NCI-H510A (cell line): Measurements from ENCODE around the gene SSBP2.
A peak's percentile ranks its signal among the peaks of the same experiment; 100 is the strongest.
"Not testable (repeated sequence)": the region's sequence is repeated elsewhere in the genome, so short reads cannot be mapped to it uniquely, and the experiment has no call there.

Source experiments
- DNase-seq: peaks from one replicate; lab custom pipeline; 2025; lab: John Stamatoyannopoulos, UW

The SSBP2 gene

DNA sequence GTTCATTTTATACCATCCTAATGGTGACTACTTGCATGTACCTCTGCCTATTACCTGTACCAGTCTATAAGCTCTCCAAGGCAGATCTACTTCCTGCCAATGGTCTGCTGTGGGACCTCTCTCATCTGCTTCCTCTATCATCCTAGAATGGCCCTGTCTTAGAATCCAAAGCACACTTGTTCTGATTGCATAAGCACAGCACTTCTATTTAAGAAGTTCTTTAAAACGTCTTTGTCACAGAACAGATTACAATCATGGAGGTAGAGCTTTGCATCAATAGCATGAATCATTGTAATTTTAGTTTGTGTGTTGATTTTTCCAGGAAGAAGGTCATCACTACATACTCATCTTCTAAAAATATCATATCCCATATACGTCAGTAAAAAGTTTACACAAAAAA is 225.2 kb downstream of the SSBP2 start:
- DNase-seq = no peak

- DNase-seq = no peak
Measured at GRCh38 chr5:81524015-81524414, 226.9 kb downstream of the SSBP2 start.

DNA sequence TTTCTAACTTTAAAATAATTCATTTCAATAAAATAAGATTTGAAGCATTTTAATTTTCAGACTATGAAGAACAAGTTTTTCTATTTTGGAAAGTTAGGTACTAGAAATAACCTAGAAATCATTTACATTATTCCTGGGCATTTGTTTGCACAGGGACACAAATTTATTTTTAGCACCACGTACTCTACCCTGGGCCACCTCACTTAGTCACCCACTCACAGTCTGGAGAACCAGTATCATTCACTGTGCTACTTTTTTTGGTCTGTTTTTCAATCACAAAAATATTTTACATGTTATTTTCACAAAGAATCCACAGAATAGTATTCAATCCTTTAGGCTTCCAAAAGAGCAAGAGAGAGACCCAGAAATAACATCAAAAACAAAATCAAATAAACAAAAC is 228.3 kb downstream of the SSBP2 start:
- no peak for DNase-seq

DNA sequence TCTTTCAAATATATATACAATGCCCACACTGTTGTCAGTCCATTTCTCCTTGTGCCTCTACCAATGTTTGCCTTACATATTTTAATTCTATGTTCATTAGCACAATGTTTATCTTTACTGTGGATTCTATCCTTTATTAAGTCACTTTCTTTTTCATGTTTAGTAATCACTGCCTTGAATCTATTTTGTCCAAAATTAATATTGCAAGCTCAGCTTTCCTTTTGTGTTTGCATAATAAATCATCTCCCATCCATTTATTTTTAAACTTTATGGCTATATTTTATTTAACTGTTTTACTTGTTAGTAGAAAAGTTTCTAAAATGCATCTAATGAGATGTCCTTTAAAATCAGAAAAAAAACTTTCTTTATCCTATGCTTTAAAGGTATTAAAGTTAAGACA is 230.1 kb downstream of the SSBP2 start:
- no peak for DNase-seq

DNA sequence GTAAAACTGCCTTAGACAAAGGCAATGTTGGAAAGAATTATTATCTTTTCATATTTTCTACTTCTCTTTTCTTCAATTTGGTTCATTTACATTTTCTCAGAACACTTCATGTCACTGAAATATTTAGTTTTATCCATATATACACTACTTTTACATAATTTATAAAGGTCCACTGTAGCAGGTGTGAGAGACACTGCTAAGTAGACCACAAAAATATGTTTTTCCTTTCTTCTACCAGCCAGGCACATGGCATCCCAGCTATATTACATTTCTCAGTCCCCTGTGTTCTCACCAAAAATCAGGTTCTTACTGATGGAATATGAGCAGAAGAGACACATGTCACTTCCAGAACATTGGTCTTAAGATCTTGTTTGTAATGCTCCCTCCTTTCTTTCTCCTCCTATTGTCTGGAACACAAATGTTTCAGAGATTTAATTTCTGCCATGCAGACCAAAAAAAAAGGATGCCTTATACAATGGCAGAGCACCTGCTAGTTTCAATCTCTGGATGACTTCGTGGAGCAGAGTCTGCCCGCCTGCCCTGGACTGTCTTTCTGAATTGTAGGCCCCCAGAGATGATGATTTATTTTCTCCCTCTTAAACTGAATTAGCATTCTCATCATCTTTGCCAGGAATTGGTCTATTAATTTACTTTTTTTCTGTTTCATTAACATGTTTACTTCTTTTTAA is 231.5 kb downstream of the SSBP2 start:
- DNase-seq = no peak

GRCh38 chr5:81517462-81517861 is 233.4 kb downstream of the SSBP2 start:
- no peak for DNase-seq

GRCh38 chr5:81516091-81516490 is 234.8 kb downstream of the SSBP2 start:
- no peak for DNase-seq

- DNase-seq = no peak
Measured at GRCh38 chr5:81513982-81514381, 236.9 kb downstream of the SSBP2 start.

DNA sequence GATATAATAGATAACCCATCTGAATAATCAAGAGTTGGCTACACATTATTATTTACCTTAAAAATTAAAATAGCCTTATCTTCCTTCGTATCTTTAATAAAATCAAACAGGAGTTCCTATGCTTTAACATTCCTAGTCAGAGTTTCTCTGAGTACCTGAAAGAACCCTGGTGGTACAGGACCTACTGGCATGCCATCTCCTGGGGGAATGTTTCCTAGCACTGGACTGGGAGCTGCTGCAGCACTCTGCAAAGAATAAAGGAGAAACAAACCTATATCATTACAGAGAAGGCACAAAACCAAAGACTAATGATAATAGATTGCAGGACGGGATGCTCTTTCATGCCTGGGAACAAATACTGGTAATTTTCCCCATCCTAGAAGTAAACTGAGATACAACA is 237.4 kb downstream of the SSBP2 start:
- DNase-seq = no peak

DNA sequence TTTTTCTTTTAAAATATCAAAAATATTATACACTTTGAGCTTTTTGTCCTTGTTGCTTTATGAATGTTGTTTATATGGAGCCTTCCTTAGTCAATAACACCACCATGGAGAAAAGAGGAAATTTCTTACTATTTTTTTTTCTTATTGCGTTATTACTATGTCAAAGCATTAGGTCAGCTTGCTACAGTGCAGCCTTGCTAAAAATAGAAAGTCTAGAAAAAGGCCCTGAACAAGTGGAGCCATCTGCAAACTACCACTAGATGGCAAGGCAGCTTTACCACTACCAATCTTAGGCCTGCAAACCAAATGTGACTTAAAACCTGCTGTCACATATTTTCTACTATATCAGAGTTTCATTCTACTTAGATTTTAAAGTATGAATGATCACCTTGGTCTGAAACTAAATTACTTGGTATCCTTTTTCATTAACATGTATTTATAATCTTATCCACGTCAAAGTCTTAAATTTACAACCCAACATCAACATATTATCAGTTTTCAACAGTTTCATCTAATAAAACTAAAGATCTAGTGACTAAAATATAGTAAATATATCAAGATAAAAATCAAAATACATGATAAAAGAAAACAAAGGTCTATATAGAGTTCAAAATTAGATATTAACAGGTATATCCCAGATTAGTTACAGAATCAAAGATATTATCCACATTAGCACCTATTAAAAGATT is 243.9 kb downstream of the SSBP2 start:
- peak; percentile 2 for DNase-seq

DNA sequence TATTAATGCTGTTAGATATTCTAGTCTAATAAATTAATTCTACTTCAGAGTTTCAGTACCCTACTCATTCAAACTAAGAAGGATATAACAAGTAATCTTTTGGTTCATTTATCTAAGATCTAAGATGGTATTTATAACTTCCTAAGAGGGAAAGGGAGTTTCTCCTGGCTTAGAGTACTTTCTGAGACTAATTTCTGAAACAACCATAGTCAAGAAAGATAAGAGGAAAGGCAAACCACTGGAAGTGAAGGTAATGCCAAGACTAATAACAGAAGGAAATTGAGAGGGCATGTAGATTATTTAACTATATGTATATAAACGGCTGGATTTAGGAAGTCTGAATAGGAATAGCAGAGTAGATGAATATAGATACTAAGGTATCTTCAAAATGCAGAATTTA is 244.5 kb downstream of the SSBP2 start:
- DNase-seq = no peak

GRCh38 chr5:81505672-81506071 is 245.2 kb downstream of the SSBP2 start:
- no peak for DNase-seq

DNA sequence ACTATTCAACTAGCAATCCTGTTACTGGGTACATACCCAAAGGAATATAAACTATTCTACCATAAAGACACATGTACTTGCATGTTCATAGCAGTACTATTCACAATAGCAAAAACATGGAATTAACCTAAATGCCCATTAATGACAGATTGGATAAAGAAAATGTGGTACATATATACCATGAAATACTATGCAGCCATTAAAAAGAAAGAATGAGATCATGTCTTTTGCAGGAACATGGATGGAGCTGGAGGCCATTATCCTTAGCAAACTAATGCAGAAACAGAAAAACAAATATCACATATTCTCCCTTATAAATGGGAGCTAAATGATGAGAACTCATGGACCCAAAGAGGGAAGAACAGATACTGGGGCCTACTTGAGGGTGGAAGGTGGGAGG is 247.3 kb downstream of the SSBP2 start:
- DNase-seq = not testable (repeated sequence)

DNA sequence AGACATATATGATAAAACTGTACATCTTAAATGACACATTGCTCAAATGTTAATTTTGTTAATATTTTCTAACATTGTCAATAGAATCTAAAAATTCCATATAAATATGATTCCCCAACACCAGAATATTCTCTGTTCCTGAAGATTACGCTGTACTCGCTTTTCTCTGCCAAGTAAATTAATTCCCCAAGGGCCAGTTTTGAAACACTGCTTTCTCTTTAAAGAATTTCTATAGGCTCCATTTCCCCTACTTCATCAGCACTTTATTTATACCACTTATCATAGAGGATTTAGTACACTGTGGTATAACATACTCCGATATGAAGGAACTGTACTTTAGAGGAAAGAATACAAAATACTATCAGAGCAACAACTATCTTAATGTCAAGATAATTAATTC is 255.6 kb downstream of the SSBP2 start:
- DNase-seq = no peak

DNA sequence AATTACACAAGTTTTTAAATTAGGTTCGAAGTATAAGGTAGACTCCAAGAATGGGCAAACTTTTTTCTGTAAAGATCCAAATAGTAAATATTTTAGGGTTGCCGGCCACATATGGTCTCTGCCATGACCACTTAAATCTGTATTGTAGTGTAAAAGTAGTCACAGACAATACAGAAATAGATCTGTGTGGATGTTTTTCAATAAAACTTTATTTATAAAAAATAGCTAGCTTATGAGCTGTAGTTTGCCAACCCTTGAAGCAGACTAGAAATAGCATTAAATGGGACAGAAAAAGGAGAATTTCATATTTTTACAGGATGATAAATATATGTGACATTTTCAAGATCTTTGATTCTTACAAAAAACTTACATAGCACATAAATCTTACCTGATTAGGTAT is 262.0 kb downstream of the SSBP2 start:
- DNase-seq = no peak

DNA sequence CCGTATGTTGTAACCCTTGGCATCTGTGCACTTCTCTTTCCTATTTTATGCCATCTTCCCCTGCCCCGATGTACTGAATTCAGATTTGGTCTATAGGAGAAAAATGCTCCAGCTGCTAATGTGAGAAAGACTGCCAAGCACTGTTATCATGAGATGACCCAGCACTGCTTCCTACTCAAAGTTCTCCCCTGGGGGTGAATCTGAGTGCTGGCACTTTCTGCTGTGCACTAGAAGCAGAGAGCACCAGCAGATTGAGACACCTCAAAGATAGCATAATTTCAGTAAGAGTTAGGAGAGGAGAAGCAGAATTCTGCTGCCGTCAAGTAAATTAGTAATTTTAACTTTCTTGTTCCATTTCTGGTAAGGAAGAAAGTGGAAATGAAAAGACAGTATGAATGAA is 264.2 kb downstream of the SSBP2 start:
- no peak for DNase-seq

- DNase-seq = no peak
Measured at GRCh38 chr5:81482595-81482994, 268.3 kb downstream of the SSBP2 start.

- not testable (repeated sequence) for DNase-seq
Measured at GRCh38 chr5:81473395-81473794, 277.5 kb downstream of the SSBP2 start.

DNA sequence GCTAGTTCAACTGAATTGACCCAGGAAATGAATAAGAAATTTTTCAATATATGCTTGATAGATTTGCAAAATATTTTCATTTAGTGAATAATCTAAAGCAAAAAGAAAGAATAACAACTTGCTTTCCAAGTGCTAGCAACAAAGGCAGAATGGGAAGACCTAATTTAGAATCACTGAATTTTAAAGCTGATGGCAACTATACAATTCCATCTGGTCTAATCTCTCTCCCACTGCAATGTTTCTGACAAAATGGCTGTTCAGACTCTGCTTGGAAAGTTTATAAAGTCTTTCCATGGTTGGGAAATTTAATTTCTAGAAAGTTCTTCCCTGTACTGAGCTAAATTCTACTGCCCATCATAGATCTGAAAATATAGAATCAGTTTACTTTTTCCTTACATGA is 281.2 kb downstream of the SSBP2 start:
- DNase-seq = no peak

- DNase-seq = no peak
Measured at GRCh38 chr5:81450940-81451339, 300.0 kb downstream of the SSBP2 start.

DNA sequence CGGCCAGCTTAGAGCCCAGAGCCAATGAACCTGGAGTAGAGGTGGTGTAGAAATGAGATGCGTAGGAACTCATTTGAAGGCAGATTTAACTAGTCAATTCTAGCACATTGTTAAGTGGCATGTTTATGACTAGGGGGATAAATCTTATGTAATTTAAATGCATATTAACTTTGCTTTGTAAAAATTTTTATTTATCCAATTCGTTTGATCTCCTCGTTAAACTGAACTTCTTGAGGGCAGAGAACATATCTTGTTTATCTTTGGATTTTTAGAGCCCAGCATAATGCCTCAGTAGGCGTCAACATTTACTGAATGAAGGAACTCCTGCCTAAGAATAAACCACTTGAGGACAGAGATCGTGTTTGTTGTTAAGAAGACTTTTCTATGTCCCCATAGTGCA is 315.9 kb downstream of the SSBP2 start:
- DNase-seq = no peak

DNA sequence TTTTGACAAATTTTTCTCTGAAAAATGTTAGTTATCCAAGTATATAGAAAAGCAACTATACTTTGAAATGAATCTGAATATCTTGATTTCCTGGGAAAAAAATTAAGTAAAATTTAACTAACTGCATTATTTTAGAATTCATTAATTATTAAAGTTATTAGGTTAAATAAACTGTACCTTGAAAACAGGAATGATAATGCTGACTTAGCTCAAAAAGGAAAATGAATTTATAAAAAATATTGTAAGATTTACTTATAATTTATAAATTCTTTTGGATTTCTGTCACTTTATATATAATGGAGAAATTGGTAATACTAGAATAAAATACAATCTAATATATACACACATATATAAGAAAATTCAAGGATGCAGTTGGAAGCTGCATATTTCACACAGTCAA is 320.9 kb downstream of the SSBP2 start:
- DNase-seq = no peak

- DNase-seq = no peak
Measured at GRCh38 chr5:81429363-81429762, 321.5 kb downstream of the SSBP2 start.

- no peak for DNase-seq
Measured at GRCh38 chr5:81428861-81429260, 322.0 kb downstream of the SSBP2 start.
